OCI-LY1 (cell line): ENCODE results near the gene CTCF.

Experiments used
- H2AFZ ChIP-seq: fragments of 200-600 bp; sonication (generic), shearing (Covaris generic); 2 replicates; pipeline ENCODE4 v1.6.0; 2014; ENCODE audit warnings: antibody characterized with exemption, mild to moderate bottlenecking, low read length
- H3F3A ChIP-seq: fragments of 200-600 bp; sonication (generic), shearing (Covaris generic); 2 replicates; pipeline ENCODE4 v1.6.0; 2014; ENCODE audit warnings: mild to moderate bottlenecking, antibody characterized with exemption, low read length, moderate library complexity; ENCODE audit not compliant: insufficient read depth
- H3K27ac ChIP-seq: fragments of 200-600 bp; sonication (generic); 2 replicates; pipeline ENCODE4 v1.5.1; 2014; ENCODE audit warnings: low read length, mixed run types, mild to moderate bottlenecking, low read depth; ENCODE audit not compliant: poor library complexity, severe bottlenecking
- H3K27me3 ChIP-seq: fragments of 200-600 bp; sonication (generic); 2 replicates; pipeline ENCODE4 v1.6.0; 2014; ENCODE audit warnings: antibody characterized with exemption, mild to moderate bottlenecking, low read length, moderate library complexity; ENCODE audit not compliant: insufficient read depth
- H3K36me3 ChIP-seq: fragments of 200-600 bp; sonication (generic); 2 replicates; pipeline ENCODE4 v1.6.1; 2014; ENCODE audit warnings: mild to moderate bottlenecking, antibody characterized with exemption, low read length, moderate library complexity, mixed read lengths; ENCODE audit not compliant: insufficient read depth
- H3K4me1 ChIP-seq: fragments of 200-600 bp; sonication (generic); 2 replicates; pipeline ENCODE4 v1.5.1; 2014; ENCODE audit warnings: mild to moderate bottlenecking, low read length, moderate library complexity; ENCODE audit not compliant: insufficient read depth, severe bottlenecking
- H3K4me2 ChIP-seq: fragments of 200-600 bp; sonication (generic), shearing (Covaris generic); 2 replicates; pipeline ENCODE4 v1.6.1; 2014; ENCODE audit warnings: low read length
- H3K4me3 ChIP-seq: fragments of 200-600 bp; sonication (generic); 2 replicates; pipeline ENCODE4 v1.5.1; 2014; ENCODE audit warnings: low read length, low read depth, mild to moderate bottlenecking, mixed read lengths; ENCODE audit not compliant: poor library complexity, severe bottlenecking
- H3K79me2 ChIP-seq: fragments of 200-600 bp; shearing (Covaris generic); 2 replicates; pipeline ENCODE4 v1.6.1; 2016; ENCODE audit warnings: mixed run types, low read length, mixed read lengths; ENCODE audit not compliant: insufficient read depth
- H3K9ac ChIP-seq: fragments of 200-600 bp; sonication (generic), shearing (Covaris generic); 2 replicates; pipeline ENCODE4 v1.6.1; 2014; ENCODE audit warnings: mild to moderate bottlenecking, low read length, mixed read lengths
- H3K9me2 ChIP-seq: fragments of 200-600 bp; sonication (generic), shearing (Covaris generic); 2 replicates; pipeline ENCODE4 v1.6.1; 2014; ENCODE audit warnings: low read depth, mild to moderate bottlenecking, low read length, mixed read lengths
- H3K9me3 ChIP-seq: fragments of 200-600 bp; shearing (Covaris generic); 2 replicates; pipeline ENCODE4 v1.6.1; 2014; ENCODE audit warnings: low read length, mixed read lengths
- H4K20me1 ChIP-seq: fragments of 200-600 bp; sonication (generic), shearing (Covaris generic); 2 replicates; pipeline ENCODE4 v1.6.0; 2016; ENCODE audit warnings: mild to moderate bottlenecking, low read length; ENCODE audit not compliant: insufficient read depth
- EZH2 ChIP-seq: fragments of 200-600 bp; sonication (generic), shearing (Covaris generic); IDR thresholded peaks from 2 replicates; pipeline ENCODE4 v1.8.0; 2017; ENCODE audit warnings: borderline replicate concordance, mixed run types, mild to moderate bottlenecking, antibody characterized with exemption, low read length, moderate library complexity, mixed read lengths
- TF ChIP-seq, protein P1 (sequence below): fragments of 200-600 bp; sonication (generic), shearing (Covaris generic); IDR thresholded peaks from 2 replicates; pipeline ENCODE4 v1.5.1; 2017; ENCODE audit warnings: mild to moderate bottlenecking, antibody characterized with exemption, low read length, moderate library complexity, mixed read lengths

CTCF gene

GRCh38 chr16:67663151-67663876 is 101.0 kb downstream of the CTCF start:
- Histone ChIP-seq H3K36me3 (peaks cover 16% of the 10 kb centered on the region; the same call in 1 of the 2 replicates), H3K9ac (no peak overlapping the region), H3K9me2 (no peaks in the 10 kb centered on the region), H3K27ac (peak overlapping the region; percentile 18), H3F3A (no peaks in the 10 kb centered on the region), H3K27me3 (no peaks in the 10 kb centered on the region), H3K4me2 (no peak overlapping the region), H4K20me1 (no peaks in the 10 kb centered on the region), H3K79me2 (no peaks in the 10 kb centered on the region), H3K4me1 (peaks cover 47% of the 10 kb centered on the region), H3K9me3 (no peaks in the 10 kb centered on the region), H3K4me3 (no peak overlapping the region), H2AFZ (no peak overlapping the region)
- TF ChIP-seq, protein P1, sequence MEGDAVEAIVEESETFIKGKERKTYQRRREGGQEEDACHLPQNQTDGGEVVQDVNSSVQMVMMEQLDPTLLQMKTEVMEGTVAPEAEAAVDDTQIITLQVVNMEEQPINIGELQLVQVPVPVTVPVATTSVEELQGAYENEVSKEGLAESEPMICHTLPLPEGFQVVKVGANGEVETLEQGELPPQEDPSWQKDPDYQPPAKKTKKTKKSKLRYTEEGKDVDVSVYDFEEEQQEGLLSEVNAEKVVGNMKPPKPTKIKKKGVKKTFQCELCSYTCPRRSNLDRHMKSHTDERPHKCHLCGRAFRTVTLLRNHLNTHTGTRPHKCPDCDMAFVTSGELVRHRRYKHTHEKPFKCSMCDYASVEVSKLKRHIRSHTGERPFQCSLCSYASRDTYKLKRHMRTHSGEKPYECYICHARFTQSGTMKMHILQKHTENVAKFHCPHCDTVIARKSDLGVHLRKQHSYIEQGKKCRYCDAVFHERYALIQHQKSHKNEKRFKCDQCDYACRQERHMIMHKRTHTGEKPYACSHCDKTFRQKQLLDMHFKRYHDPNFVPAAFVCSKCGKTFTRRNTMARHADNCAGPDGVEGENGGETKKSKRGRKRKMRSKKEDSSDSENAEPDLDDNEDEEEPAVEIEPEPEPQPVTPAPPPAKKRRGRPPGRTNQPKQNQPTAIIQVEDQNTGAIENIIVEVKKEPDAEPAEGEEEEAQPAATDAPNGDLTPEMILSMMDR: peak; percentile 53
- TF ChIP-seq EZH2: no peak

DNA sequence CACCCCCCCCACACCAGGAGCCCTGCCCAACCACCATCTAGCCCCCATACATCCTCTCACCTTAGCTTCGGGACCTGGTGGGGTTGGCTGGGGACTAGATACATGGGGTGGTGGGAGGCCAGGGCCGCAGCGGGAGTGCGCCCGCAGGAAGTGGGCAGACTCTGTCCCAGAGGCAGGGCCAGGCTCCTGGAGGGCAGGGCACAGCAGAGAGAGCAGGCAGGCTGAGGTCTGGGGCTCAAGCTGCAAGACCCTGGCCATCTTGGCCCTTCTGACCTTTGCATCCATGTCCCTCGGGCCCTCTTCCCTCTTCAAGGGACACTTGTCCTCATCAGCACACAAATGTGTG is 101.5 kb downstream of the CTCF start:
- Histone ChIP-seq H3K27ac (no peak overlapping the region), H2AFZ (no peak overlapping the region), H3K9me3 (no peaks in the 10 kb centered on the region), H3K9ac (no peak overlapping the region), H3F3A (no peaks in the 10 kb centered on the region), H3K79me2 (no peaks in the 10 kb centered on the region), H3K4me1 (peaks cover 47% of the 10 kb centered on the region), H3K4me2 (no peak overlapping the region), H3K27me3 (no peaks in the 10 kb centered on the region), H3K4me3 (no peak overlapping the region), H3K9me2 (no peaks in the 10 kb centered on the region), H4K20me1 (no peaks in the 10 kb centered on the region), H3K36me3 (peaks cover 11% of the 10 kb centered on the region; the same call in 1 of the 2 replicates)
- no peak for TF ChIP-seq EZH2
- TF ChIP-seq, protein P1: no peak

GRCh38 chr16:67664258-67664657 is 101.9 kb downstream of the CTCF start:
- no peak overlapping the region for H2AFZ ChIP-seq
- no peaks in the 10 kb centered on the region for H3K79me2 ChIP-seq
- peaks cover 44% of the 10 kb centered on the region for H3K4me1 ChIP-seq
- H3K9me2 ChIP-seq: no peaks in the 10 kb centered on the region
- no peaks in the 10 kb centered on the region for H3F3A ChIP-seq
- no peak overlapping the region for H3K27ac ChIP-seq
- H3K27me3 ChIP-seq: no peaks in the 10 kb centered on the region
- no peak overlapping the region for H3K4me2 ChIP-seq
- no peak overlapping the region for H3K4me3 ChIP-seq
- H3K36me3 ChIP-seq: peaks cover 11% of the 10 kb centered on the region; the same call in 1 of the 2 replicates
- no peaks in the 10 kb centered on the region for H4K20me1 ChIP-seq
- H3K9ac ChIP-seq: no peak overlapping the region
- TF ChIP-seq, protein P1: no peak
- TF ChIP-seq EZH2: no peak
- no peaks in the 10 kb centered on the region for H3K9me3 ChIP-seq
